22Rv1 (cell line): Measurements from ENCODE around the gene THADA.

Experiments used
- H3K27ac ChIP-seq: fragments of 450-650 bp; 2 replicates; pipeline ENCODE4 v1.5.1; 2017
- CTCF ChIP-seq: fragments of 450-650 bp; IDR thresholded peaks from 2 replicates; pipeline ENCODE4 v1.5.1; 2017; ENCODE audit warnings: mild to moderate bottlenecking
- ZFX ChIP-seq: fragments of 450-650 bp; IDR thresholded peaks from 2 replicates; pipeline ENCODE4 v1.6.1; 2017; ENCODE audit warnings: antibody characterized with exemption, borderline replicate concordance

Gene THADA

GRCh38 chr2:43472527-43473194 is 123.2 kb downstream of the THADA start:
- H3K27ac ChIP-seq, result no peak overlapping the region
- TF ChIP-seq CTCF, result no peak
- TF ChIP-seq ZFX, result no peak

GRCh38 chr2:43469713-43470112 is 126.1 kb downstream of the THADA start:
- H3K27ac ChIP-seq, result no peak overlapping the region
- TF ChIP-seq CTCF (no peak), ZFX (no peak)

GRCh38 chr2:43469094-43469493 is 126.7 kb downstream of the THADA start:
- H3K27ac ChIP-seq, result no peak overlapping the region
- TF ChIP-seq ZFX (no peak), CTCF (no peak)

GRCh38 chr2:43467891-43468290 is 127.9 kb downstream of the THADA start:
- no peak overlapping the region for H3K27ac ChIP-seq
- no peak for TF ChIP-seq ZFX
- TF ChIP-seq CTCF, result no peak

- no peak for TF ChIP-seq CTCF
- TF ChIP-seq ZFX, result no peak
- H3K27ac ChIP-seq, result no peak overlapping the region
Measured at GRCh38 chr2:43465234-43465633, 130.6 kb downstream of the THADA start.

GRCh38 chr2:43464590-43464989 is 131.2 kb downstream of the THADA start:
- no peak for TF ChIP-seq CTCF
- TF ChIP-seq ZFX, result no peak

GRCh38 chr2:43462866-43463641 is 132.8 kb downstream of the THADA start:
- peak overlapping the region; percentile 12; the same call in 1 of the 2 replicates for H3K27ac ChIP-seq
- no peak for TF ChIP-seq ZFX
- TF ChIP-seq CTCF, result no peak

More at GRCh38 chr2:43464590-43464989, 131.2 kb downstream of the THADA start:
- no peak overlapping the region for H3K27ac ChIP-seq
